ENCODE data around the gene GALNT15.

DNA sequence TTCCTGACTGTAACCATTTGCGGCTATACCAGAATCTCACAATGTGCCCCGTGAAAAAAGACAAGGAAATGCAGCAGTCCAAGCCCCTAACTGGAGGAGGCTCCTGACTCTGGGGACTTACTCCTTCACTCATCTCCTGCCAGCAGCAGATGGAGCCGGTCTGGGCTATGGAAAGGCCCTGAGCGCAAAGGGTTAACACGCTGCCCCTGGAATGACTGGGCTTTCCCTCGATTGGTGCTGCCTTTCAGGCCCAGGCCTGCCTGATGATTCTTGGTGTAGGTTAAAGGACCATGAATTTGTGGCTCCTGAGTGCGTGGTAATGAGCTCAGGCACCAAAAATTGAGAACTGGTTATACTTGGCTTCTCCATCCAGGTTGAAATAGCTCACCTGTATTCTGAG is 42.3 kb upstream of the GALNT15 start:
- TF ChIP-seq, protein P1, sequence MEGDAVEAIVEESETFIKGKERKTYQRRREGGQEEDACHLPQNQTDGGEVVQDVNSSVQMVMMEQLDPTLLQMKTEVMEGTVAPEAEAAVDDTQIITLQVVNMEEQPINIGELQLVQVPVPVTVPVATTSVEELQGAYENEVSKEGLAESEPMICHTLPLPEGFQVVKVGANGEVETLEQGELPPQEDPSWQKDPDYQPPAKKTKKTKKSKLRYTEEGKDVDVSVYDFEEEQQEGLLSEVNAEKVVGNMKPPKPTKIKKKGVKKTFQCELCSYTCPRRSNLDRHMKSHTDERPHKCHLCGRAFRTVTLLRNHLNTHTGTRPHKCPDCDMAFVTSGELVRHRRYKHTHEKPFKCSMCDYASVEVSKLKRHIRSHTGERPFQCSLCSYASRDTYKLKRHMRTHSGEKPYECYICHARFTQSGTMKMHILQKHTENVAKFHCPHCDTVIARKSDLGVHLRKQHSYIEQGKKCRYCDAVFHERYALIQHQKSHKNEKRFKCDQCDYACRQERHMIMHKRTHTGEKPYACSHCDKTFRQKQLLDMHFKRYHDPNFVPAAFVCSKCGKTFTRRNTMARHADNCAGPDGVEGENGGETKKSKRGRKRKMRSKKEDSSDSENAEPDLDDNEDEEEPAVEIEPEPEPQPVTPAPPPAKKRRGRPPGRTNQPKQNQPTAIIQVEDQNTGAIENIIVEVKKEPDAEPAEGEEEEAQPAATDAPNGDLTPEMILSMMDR (IDR thresholded peaks at IDR 0.05) = no peak
- TF ChIP-seq POLR2A (IDR thresholded peaks at IDR 0.05) = no peak

Data from Peyer's patch (tissue), 4 donors.